ENCODE measurements around the gene LZIC.

The LZIC gene

DNA sequence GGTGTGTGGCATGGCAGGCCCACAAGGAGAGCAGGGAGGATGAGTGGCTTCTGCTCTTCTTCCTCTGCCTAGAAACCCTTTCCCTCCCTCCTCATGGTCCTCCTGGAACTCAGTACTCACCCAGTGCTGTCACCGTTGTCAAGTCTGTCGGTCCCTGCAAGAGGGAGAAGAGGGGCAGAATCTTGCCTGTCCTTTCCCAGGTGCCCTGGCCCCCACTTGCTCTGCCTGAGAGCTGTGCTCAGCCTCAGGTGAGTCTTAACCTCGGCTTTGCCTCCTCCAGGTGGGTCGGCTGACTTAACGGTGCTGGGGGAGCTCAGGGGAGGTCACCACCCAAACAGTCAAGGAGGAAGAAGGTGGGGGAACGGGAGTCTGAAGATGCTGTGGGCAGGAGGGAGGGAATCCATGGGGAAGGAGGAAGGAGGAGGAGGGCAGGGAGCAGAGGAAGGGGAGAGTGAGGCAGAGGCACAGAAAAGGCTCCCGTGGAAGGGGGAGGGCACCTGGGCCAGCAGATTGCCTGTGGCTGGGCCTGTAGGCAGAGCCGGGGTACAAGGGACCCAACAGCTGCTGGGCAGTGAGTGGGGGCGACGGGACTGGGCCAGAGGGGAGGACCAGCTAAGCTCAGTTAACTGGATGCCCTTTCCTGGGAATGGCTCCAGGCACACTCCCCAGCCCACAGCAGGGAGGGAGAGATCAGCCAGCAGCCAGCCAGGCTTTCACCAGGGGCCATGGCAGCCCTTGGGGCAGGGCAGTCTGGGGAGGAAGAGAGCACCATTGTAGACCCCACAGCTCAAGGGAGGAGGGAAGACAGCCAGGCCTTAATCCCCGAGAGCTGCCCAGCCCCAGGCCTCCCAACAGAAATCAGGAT, 59.4 kb downstream of the LZIC start:
- DNase-seq: no peak

DNA sequence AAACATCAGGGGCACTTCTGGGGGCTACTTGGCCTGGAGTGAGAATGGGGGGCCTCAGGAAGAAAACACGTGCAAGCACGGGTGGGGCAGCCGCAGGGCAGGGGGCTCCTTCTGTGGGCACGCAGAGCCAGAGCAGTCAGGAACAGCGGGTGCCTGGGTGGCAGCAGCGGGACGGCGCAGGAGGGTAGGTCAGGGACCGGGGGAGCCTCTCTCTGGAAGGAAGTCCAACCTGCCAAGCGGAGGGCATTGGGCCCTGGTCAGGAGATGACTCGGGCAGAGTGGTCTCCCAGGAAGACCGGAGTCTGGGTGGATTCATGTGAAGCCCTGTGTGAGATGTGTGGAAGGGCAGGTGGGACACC, 60.3 kb downstream of the LZIC start:
- DNase-seq: no peak

- DNase-seq: no peak
Observed at GRCh38 chr1:9882296-9882944, 60.8 kb downstream of the LZIC start.

GRCh38 chr1:9881838-9882249, 61.3 kb downstream of the LZIC start:
- DNase-seq: no peak
